Measurements from ENCODE around the gene SLC46A1.
"Not testable (repeated sequence)": the region's sequence is repeated elsewhere in the genome, so short reads cannot be mapped to it uniquely, and the experiment has no call there.

The SLC46A1 gene

GRCh38 chr17:28405632-28406472, at the start of gene SLC46A1:
Gene SLC46A1, minus strand, starts transcription at chr17:28406212. Its CDS starts 98 bp downstream, at chr17:28406114.
- in situ Hi-C loops (cut with MboI; ENCODE audit: low sequenced_read_pairs) = no loop called here

GRCh38 chr17:28449859-28450258, 43.8 kb upstream of the SLC46A1 start:
- in situ Hi-C loops (cut with MboI; ENCODE audit: low sequenced_read_pairs) = no loop called here

DNA sequence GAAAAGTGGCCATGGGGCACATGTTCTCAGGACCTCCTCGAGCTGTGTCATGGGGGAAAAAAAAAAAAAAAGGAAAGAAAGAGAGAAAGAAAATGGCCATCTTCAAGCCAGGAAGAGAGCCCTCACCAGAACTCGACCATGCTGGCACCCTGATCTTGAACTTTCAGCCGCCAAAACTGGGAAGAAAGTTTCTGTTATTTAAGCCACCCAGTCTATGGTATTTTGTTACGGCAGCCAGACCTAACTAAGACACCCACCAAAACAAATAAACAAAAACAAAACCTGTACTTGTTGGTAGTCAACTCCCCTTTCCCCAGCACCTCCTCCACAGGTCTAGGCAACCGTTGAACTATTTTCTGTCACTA, 41.4 kb upstream of the SLC46A1 start:
- in situ Hi-C loops (cut with MboI; ENCODE audit: low sequenced_read_pairs) = no loop called here

DNA sequence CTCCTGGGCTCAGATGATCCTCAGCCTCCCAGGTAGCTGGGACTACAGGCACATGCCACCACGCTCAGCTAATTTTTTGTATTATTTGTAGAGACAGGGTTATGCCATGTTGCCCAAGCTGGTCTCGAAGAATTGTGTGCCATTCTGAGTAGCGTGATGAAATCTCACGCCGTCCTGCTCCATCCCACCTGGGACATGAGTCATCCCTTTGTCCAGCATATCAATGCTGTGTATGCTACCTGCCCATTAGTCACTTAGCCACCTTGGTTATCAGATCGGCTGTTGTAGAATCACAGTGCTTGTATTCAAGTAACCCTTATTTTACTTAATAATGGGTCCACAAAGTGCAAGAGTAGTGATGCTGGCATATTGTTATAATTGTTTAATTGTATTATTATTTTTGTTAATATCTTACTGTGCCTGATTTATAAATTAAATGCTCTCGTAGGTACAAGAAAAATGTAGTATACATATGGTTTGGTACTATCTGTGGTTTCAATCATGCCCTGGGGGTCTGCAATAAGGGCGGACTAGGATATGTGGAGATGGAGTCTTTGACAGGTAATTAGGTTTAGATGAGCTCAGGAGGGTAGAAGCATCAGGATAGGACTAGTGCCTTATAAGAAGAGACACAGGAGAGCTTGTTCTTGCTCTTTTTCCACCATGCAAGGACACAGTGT, 40.8 kb upstream of the SLC46A1 start:
- in situ Hi-C loops (cut with MboI; ENCODE audit: low sequenced_read_pairs) = no loop called here

GRCh38 chr17:28443901-28444638, 38.1 kb upstream of the SLC46A1 start:
- in situ Hi-C loops (cut with MboI; ENCODE audit: low sequenced_read_pairs) = no loop called here

GRCh38 chr17:28434326-28434725, 28.3 kb upstream of the SLC46A1 start:
- in situ Hi-C loops (cut with MboI; ENCODE audit: low sequenced_read_pairs) = not testable (repeated sequence)

DNA sequence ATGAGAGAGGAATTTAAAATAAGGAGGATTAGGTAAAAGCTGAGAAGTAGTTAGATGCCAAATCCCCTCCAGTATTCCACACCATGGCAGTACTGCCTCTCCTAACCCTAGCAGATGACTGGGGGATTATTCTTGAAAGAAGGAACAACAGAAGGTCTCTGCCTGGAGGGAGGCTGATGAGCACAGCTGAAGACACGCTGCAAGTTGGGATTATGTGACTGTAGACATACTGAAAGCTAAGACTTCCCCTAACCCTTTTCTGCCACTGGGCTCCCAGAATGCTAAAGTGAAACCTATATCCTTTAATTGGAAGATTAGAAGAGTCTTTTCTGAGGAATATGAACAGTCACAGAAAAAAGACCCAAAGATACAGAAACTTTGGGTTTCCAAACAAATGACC, 27.7 kb upstream of the SLC46A1 start:
- in situ Hi-C loops (cut with MboI; ENCODE audit: low sequenced_read_pairs) = no loop called here

DNA sequence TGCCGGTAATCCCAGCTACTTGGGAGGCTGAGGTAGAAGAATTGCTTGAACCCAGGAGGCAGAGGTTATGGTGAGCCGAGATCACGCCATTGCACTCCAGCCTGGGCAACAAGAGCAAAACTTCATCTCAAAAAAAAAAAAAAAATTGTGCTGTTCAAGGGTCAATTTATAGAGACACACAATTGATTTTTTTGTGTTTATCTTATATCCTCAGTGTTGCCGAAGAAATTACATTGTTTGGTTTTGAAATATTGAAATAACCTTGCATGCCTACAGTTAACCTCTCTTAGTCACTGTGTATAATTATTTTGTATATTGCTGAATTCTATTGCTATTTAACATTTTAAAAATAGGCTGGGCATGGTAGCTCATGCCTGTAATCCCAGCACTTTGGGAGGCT, 22.0 kb upstream of the SLC46A1 start:
- in situ Hi-C loops (cut with MboI; ENCODE audit: low sequenced_read_pairs) = not testable (repeated sequence)

DNA sequence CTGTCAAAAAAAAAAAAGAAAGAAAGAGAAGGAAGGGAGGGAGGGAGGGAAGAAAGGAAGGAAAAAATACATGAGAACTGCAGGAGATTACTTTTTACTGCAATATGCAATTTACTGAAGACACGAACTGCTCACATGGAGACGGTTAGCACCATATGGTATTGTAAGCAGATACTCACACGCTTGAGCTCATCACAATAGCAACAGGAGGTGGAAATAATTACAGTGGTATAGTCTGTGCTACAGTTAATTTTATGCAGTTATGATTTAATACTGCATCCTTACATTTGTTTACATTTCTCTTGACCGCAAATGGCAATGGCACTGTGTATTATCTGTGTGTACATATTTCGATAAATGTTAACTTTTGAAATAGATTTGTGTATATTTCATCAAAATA, 21.4 kb upstream of the SLC46A1 start:
- in situ Hi-C loops (cut with MboI; ENCODE audit: low sequenced_read_pairs) = no loop called here

DNA sequence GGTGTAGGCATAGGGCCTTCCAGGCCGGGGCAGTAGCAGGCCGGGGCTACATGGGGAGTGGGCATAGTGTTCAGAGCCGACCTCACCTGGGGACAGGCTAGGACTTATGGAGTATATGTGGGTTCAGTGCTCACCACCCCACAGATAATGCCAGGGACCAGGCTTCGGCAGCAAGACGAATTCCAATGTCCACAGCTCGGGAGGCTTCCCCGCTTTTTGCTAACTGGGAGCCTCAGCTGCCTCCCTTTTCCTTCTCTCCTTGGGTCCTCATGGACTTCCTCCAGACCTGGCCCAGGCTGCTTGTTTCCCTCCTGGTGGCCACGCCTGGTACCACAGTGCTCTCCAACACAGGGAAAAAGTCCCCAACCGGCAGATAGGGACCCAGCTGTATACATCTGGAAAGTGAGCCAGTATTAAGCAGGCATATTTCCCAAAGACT, 20.1 kb upstream of the SLC46A1 start:
- in situ Hi-C loops (cut with MboI; ENCODE audit: low sequenced_read_pairs) = no loop called here

- in situ Hi-C loops (cut with MboI; ENCODE audit: low sequenced_read_pairs) = no loop called here
These were observed 19.2 kb upstream of the SLC46A1 start for GRCh38 chr17:28425206-28425605.

- in situ Hi-C loops (cut with MboI; ENCODE audit: low sequenced_read_pairs) = no loop called here
These were observed 15.8 kb upstream of the SLC46A1 start for GRCh38 chr17:28421787-28422305.

DNA sequence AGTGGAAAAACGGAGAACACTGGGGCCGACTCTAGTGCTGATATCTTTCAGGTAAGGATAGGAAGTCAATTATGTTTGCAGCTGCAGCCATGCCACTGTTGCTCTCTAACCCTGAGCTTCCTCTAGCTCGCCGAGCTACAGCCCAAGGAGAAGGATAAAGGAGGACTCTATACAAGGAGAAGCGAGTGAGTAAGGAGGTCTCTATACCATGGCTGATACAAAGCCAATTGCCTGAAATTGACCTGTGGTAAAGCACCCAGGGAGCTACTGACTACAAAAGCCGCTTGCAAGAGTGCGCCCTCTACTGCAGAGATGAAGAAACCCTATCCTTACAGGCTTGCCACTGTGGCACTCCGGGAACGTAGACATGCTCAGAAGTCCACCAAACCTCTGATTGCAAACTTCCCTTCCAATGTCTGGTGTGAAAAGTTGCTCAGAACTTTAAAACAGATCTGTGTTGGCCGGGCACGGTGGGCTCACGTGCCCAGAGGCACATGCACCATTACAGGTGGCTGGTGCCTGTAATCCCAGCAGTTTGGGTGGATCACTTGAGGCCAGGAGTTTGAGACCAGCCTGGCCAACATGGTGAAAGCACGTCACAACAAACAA, 10.8 kb upstream of the SLC46A1 start:
- in situ Hi-C loops (cut with MboI; ENCODE audit: low sequenced_read_pairs) = no loop called here

DNA sequence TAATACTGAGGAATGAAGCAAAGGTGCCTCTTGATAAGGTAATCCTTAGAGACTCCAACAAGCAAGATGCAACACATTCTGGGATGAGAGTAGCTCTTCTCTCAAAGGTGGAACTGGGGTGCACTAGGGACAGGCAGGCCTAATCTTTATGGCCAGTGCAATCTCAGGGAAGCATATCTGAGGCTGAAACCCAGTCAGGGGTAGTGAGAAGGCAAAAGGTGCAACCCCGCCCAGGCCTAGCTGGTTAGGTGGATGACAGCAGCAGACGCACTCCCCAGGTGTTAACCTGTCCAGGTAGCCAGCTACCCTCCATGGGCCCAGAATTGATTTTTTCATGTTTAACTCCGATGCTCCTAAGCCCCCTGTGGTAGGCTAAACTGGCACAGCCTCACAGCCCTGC, 9.9 kb upstream of the SLC46A1 start:
- in situ Hi-C loops (cut with MboI; ENCODE audit: low sequenced_read_pairs) = no loop called here

DNA sequence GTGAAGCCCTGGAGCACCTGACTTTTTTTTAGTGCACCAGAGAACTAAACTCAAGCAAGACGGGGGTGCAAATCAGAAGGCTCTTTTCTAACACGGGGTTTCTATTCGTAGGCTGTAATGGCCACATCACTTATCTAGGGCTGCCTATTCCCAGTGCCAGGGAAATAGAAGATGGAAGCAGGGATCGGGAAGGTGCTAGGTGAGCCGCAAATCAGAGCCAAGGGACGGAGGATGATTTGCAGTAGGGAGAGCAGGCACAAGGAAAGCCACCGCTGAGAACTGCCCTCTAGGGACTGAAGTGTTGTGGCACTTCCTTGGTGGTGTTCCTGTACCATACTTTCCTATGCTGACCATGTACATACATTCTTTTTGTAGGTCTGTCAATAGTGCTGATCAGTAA, 7.8 kb upstream of the SLC46A1 start:
- in situ Hi-C loops (cut with MboI; ENCODE audit: low sequenced_read_pairs) = no loop called here

GRCh38 chr17:28412099-28412498, 6.1 kb upstream of the SLC46A1 start:
- in situ Hi-C loops (cut with MboI; ENCODE audit: low sequenced_read_pairs) = no loop called here

GRCh38 chr17:28407974-28408306, 1.9 kb upstream of the SLC46A1 start:
- in situ Hi-C loops (cut with MboI; ENCODE audit: low sequenced_read_pairs) = no loop called here

GRCh38 chr17:28407130-28407973, 1.3 kb upstream of the SLC46A1 start:
- in situ Hi-C loops (cut with MboI; ENCODE audit: low sequenced_read_pairs) = no loop called here

- in situ Hi-C loops (cut with MboI; ENCODE audit: low sequenced_read_pairs) = no loop called here
These were observed 432 bp upstream of the SLC46A1 start for GRCh38 chr17:28406473-28406814.

- in situ Hi-C loops (cut with MboI; ENCODE audit: low sequenced_read_pairs) = no loop called here
These were observed 1.0 kb downstream of the SLC46A1 start for GRCh38 chr17:28404812-28405570.

Measured in HL-60/S4 treated with phorbol 12-myristate 13-acetate at 8.2 ng/mL for 4 days and 3 days (cell line).